HG03432 (cell line): ENCODE measurements around the gene AMDHD2.

Experiments
- ATAC-seq: cut with Tn5 transposase; IDR thresholded peaks from one replicate; pipeline ENCODE4 v1.9.1; 2021; ENCODE audit warnings: mild to moderate bottlenecking, moderate library complexity; ENCODE audit not compliant: unreplicated experiment

Gene AMDHD2

DNA sequence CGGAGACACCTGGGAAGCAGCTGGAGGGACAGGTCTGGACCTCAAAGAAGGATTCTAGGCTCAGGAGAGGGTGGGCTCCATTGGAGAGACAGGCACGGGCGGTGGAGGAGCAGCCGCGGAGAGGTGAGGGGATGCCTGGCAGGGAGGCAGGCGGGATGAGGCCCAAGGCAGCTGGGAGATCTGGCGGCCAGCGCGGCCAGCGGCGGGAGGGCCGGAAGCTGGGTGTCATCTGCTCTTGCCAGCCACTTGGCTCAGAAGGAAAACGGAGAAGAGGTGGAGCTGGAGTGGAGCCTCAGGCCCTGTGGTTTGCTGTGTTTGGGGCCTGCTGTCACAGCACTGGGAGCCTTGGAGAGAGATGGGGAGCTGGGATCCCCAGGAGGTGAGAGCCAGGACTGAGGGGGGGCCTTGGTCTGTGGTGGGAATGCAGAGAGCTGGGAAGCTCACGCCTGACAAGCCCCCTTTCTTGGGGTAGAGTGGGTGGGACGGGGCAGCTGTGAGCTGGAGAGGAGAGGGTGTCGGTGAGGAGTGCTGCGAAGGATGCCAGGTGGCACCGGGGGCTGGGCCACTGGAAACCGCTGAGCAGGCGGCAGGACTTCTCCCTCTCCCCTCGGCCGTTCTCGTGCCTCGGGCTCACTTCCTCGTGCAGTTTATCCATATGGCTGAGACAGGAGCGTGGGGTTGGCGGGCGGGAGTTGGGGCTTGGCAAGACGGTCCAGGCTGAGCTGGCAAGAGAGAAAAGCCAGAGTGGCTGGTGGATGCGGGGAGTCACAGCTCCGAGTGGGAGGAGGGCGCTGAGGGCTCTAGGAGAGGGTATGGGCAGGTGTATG, 37.2 kb upstream of the AMDHD2 start:
- no peak for ATAC-seq

GRCh38 chr16:2483939-2484897, 36.0 kb upstream of the AMDHD2 start:
- no peak for ATAC-seq

GRCh38 chr16:2484898-2485508, 35.2 kb upstream of the AMDHD2 start:
- ATAC-seq = no peak

GRCh38 chr16:2485811-2486507, 34.2 kb upstream of the AMDHD2 start:
- ATAC-seq = no peak

GRCh38 chr16:2486645-2487516, 33.3 kb upstream of the AMDHD2 start:
- peak; percentile 76 for ATAC-seq

- ATAC-seq = no peak
Observed at GRCh38 chr16:2487517-2487842, 32.7 kb upstream of the AMDHD2 start.

DNA sequence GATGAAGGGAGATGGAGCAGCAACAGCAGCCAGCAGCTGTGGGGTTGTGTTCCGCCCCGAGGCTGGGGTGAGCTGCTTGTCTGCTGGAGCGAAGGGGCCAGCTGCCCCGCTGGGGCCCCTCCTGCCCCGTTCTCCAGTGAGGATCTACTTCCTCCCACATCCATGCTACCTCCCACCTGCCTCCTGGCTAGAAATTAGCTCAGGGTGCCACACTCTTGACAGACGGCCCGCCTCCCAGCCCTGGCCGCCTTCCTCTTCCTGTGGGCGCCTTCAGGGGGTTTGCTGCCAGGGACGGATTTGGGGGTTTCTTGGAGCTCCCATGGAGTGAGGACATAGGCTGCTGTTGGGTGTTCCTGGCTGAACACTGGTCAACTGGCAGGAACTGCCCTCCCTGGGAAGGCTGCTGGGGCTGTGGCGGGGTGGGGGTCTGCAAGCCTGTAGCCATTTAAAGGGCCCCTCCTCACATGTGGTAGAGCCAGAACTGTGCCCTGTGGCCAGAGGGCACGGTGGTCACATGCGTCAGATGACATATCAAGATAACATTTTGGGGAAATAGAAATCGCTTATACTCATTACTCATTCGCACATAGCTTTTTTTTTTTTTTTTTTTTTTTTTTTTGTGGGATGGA, 32.2 kb upstream of the AMDHD2 start:
- ATAC-seq = no peak

- no peak for ATAC-seq
Observed at GRCh38 chr16:2489581-2489980, 30.6 kb upstream of the AMDHD2 start.

DNA sequence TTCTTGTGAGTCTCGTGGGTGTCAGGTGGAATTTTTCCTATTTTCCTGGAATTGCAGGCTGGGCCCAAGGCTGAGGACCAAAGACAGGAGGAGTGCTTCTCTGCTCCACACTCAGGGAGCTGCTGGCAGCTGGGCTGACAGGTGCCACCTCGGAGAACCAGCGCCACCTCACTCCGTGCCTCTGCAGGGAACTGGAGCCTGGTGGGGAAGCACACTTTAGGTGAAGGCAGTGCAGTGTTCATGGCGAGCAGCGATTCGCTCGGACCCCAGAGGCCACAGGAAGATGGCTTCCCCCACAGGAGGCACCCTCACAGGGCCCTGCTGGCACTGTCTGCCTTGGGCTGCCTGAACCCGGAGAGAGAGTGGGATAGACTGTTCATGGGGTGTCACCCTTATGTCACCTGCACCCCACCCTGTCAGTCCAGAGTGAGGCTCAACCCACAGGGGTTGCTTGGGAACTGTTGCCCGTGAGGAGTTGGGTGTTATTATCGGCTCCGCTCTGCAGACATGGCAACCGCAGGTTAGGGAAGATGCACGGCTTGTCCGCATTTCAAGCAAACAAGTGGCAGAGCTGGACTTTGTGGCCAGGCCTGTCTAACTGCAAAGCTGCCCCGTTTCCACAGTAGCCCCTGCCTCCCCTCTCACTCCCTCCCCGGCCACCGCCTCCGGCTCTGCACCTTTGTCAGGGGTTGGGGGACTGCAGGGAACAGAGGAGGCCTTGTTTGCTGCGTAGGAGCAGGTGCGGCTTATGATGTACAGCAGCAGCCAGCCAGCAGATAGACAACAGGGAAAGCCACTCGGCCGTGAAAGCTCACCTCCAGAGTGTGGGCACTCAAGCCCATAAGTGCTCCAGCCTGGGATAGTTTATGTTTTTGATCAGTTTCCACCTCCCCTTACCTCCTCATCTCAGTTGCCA, 29.7 kb upstream of the AMDHD2 start:
- ATAC-seq = no peak

GRCh38 chr16:2492292-2492691, 27.9 kb upstream of the AMDHD2 start:
- ATAC-seq = no peak

DNA sequence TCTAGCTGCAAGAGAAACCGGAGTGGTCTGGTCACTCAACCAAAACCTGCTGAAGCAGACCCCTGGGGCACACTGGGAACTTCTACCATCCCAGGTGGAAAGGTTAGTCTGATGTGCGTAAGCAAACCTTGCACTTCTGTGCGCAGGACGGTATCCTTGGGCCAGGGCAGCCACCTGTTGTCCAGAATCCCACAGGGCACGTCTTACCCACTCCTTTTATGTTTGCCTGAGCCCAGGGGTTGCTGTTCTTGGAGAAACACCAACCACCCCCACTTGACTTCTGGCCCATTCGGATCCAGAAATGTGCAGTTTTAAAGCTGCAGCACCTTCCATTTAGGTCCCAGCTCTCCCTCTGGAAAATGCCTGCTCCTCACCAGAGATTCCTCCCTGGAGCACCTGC, 26.6 kb upstream of the AMDHD2 start:
- ATAC-seq = no peak

GRCh38 chr16:2494616-2495015, 25.6 kb upstream of the AMDHD2 start:
- no peak for ATAC-seq

- no peak for ATAC-seq
Observed at GRCh38 chr16:2495041-2495440, 25.1 kb upstream of the AMDHD2 start.

- ATAC-seq = no peak
Observed at GRCh38 chr16:2496223-2497115, 23.7 kb upstream of the AMDHD2 start.

- ATAC-seq = no peak
Observed at GRCh38 chr16:2497116-2497630, 23.0 kb upstream of the AMDHD2 start.

- ATAC-seq = no peak
Observed at GRCh38 chr16:2497695-2498484, 22.3 kb upstream of the AMDHD2 start.
